IPS DF 4.7 (cell line): Measurements from ENCODE around the gene CACNA1H.

Experiments used
- DNase-seq: peaks from one replicate; pipeline ENCODE4 v3.0.0-alpha.2; 2013; ENCODE audit warnings: low spot score; ENCODE audit errors: extremely low read depth

Gene CACNA1H

DNA sequence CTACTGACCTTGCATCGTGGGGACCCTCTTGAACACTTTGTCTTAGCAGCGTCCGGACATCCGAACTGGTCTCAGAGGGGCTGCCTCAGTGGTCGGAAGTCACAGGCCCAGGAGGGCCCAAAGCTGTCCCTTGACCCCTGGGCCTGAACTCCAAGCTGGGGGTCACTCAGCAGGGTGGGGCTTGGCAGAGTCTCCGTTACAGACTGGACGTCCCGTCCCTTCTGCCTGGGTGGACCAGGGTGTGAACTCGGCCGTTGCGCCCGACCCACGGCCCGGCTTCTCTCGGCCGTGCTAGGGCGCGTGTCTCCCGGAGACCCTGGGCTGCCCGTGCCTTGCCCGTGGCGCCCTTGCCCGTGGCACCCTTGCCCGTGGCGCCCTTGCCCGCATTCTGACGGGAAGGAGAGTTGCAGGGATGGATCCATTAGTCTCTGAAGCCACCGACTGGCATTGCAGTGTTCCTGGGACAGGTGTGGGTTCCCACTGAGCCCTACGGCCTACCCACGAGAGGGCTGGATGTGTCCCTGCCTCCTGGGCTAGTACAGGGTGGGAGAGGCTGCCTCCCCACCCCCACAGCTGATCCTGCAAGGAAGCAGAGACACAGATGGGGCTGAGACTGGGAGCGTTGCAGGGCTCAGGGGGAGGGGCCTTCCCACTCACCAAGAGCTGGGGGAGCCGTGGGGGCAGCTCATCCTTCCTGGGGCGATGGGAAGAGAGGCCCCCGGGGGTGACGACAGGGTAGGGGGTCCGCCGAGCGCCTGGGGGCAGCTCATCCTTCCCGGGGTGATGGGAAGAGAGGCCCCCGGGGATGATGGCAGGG, 4.9 kb downstream of the CACNA1H start:
- DNase-seq, result no peak

DNA sequence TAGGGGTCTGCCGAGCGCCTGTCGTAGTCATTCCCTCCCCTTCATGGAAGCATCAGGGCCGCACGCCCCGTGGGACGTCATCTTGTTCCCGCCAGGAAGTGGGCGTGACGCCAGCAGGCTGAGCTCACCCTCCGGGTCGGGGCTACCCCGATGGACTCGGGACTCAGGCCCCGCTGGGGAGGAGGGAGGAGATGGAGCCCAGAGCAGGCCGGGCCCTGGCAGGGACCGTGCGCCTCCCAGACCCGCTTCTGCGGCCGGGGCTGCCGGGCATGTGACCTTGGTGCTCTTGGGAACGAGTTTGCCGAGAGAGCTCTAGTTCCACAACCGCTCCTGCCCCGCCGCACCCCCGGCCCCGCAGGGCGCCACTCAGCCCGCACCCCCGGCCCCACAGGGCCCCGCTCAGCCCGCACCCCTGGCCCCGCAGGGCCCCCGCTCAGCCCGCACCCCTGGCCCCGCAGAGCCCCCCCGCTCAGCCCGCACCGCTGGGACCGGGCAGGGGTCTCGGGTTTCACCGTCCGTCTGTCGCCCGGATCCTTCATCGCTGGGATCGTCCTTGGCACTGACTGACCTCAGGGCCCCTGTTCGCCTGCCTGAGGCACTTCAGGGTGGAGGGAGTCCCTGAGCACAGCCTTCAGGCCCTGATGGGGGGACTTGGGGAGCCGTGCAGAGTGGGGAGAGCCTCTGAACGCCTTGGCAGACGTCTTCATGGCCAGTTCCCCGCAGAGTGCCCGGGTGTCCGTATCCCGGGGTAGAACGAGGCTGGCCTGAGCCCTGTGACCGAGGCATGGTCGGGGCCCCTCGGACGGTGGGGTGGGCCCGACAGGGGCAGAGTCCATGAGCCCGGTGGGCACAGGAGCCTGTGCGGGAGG, 5.8 kb downstream of the CACNA1H start:
- no peak for DNase-seq

DNA sequence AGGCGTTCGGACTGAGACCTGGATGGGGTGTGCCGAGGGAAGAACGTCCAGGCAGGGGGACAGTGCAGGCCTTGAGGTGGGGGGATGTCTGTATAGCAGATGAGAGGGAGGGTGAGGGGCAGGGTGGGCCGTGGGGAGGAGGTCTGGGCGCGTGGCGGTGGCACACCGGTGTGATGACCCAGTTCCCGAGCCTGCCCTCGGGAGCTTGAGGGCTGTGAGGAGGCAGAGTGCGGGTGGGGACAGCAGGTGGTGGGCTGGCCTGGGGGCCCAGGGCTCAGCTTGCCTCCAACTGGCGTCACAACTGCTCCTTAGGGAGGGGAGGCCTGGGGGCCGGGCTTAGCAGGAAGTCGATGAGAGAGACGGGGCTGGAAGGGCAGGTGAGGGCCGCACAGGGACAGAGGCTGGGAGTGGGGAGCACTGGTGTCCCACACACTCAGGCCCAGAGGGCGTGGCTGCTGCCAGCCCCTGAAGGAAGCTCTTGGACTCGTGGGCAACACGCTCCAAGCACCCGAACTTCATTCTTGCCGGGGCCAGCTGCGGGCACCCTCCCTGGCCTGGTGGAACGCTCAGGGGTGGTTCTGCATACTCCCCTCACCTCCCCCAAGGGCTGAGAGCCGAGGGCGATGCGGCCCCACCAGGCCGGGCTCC, 6.5 kb downstream of the CACNA1H start:
- DNase-seq, result no peak

DNA sequence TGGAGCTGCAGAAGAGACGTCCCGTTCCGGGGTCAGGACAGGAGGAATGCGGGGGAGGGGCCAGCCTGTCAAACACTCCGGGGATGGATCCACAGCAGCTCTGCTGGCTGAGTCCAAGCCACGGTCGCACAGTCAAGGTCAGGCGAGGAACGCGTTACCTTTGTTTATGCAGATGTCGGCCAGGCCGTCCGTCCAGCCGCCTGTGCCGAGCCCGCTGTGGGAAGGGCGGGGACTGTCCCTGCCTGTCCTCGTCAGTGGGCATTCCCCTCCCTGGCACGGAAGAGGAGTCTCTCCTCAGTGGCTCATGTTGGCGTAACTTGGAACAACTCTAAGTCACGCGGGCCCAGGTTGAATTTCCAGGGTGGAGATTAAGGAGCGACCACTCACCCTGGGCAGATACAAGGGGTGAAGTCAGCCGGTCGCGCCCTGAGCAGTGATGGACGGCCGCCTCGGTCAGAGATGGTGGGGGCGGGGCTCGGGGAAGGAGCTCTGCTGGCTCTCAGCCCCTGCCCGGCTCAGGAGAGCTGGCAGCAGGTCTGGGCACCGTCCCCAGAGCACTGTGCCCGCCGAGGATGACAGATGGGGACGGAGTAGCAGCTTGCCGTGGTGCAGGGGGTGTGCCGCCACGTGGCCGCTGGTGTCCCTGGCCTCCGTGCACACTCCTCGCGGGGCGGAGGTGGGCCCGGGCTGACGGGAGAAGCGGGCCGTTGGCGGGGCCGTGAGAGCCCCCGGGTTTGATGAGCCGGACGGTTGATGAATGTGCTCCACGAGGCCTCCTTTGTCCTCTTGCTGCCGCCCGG, 7.3 kb downstream of the CACNA1H start:
- no peak for DNase-seq

DNA sequence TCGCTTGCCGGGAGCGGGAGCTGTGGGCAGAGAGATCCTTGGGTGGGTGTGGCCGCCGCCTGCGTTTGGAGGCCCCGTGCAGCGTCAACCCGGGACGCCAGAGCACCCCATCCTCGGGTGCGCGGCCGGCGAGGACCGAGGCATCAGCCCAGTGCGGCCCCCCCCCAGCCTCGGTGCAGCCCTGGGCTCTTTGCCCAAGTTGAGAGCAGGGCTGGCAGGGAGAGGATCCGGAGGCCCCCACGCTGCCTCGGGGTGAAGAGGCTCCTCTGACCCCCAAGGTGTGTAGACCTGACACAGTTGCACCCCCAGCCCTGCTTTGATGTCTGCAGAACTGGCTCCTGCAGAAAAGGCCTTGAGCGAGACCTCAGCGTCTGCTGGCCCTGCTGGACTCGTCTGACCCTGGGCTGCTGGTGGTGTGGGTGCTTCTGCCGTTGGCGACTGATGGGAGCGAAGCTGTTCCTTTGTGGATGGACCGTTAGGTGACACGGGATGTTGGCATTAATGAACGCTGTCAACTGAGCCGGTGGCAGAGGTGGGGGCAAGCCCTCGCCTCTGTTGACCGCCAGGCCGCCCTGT, 8.0 kb downstream of the CACNA1H start:
- no peak for DNase-seq

DNA sequence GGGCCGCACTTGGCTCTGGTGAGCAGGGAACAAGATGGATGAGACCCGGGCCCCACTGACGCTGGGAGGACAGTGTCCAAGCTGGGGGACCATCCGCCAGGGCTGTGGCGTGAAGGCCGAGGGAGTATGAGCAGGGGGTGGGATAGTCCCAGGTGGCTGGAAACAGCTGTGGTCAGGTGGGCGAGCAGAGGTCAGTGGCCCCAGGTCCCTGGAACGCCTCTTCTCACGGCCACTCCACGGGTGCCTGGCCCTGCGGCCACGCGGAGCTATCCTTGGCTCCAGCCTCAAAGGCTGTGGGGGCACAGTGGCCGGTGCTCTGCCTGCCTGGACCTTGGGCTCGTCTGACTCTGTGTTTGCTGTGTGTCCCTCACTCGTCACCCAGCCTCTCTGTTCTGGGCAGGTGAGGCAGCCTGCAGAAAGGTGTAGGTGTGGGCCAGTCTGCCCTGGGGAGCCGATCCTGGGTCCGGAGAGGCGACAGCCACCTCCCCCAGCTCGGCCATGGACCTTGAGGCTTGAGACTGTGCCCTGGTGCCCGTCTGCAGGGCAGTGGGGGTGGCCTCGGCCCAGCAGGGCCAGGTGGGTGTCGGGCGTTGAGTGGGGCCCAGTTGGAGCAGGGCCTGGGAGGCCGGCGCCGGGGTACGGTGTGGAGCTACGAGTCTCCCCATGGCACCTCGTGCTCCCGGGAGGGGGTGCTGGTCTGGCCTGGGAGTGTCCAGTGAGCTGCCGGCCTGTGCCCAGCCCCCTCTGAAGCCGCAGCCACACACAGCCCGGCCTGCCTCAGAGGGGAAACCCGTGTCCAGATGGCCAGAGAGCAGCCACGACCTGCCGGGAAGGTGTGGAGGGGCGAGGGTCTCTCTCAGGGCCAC, 10.0 kb downstream of the CACNA1H start:
- no peak for DNase-seq

DNA sequence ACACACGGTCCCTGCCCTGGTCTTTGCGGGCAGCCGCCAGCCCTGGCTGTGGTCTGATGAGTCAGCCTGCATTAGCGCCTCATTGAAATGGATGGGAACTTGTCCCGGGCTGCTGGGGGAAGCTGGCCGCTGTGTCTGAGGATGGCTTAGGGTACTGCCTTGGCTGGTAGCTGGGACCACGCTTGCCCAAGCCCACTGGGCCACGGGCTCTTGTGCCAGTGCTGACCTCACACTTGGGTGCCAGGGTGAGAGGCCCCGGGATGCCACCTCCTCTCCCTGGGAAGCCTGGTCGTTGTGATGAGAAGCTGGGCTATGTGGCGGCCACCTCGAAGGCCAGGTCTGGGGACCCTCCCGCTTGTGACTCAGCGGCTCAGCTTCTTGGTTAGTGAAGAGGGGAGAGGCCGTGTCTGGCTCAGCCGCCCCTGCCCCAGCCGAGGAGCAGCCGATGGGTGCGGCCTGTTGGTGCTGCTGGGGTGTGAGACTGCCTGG, 10.7 kb downstream of the CACNA1H start:
- no peak for DNase-seq

DNA sequence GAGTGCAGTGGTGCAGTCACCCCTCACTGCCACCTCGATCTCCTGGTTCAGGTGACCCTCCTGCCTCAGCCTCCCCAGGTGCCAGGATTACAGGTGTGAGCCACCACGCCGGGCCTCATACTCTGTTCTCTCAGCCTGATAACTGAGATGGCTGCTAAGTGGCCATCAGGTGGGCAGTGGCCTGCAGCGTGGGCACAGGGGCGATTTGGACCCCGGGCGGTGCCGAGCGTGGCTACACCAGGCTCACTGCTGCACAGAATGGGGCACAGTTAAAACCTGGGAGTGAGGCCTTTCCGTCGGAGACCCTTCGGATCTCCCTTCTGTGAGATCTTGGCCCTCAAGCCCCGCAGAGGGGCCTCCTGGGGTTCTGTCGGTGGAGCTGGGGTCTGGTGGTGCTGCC, 11.5 kb downstream of the CACNA1H start:
- DNase-seq, result no peak

DNA sequence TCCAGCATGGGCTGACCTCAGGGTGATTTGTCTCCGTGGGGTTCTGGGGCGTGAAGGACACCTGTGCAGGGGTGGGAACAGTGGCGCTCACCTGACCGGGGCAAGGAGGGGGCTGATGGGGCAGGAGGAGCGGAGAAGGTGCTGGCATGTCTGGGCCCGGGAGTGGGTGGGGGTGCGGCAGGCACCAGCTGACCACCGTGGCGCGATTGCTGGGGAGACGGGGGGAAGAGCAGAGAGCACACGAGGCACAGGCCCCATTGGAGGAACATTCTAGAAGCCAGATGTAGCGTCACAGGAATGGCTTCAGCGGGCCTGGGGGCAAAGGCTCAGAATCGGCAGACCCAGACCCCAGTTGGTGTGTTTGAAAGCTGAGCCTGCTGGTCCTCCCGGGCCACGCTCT, 12.1 kb downstream of the CACNA1H start:
- DNase-seq, result no peak

DNA sequence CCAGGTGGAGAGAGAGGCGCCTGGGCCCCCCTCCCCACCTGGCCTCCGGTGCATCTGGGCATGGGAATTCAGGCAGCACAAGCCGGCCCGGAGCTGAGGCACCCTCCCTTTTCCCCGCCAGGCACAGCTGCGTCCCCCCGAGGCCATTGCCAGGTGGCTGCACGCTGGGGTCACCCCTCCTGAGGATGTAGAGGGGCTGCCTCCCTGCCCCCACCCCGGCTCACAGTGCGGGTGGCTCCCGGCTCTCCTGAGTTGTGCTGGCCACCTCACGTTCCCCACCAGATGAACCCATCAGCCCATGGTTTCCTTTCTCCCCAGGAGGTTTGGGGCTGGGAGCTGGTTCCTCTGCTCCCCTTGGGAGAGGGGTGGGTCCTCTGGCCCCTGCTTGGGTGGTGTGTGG, 12.6 kb downstream of the CACNA1H start:
- DNase-seq, result no peak

DNA sequence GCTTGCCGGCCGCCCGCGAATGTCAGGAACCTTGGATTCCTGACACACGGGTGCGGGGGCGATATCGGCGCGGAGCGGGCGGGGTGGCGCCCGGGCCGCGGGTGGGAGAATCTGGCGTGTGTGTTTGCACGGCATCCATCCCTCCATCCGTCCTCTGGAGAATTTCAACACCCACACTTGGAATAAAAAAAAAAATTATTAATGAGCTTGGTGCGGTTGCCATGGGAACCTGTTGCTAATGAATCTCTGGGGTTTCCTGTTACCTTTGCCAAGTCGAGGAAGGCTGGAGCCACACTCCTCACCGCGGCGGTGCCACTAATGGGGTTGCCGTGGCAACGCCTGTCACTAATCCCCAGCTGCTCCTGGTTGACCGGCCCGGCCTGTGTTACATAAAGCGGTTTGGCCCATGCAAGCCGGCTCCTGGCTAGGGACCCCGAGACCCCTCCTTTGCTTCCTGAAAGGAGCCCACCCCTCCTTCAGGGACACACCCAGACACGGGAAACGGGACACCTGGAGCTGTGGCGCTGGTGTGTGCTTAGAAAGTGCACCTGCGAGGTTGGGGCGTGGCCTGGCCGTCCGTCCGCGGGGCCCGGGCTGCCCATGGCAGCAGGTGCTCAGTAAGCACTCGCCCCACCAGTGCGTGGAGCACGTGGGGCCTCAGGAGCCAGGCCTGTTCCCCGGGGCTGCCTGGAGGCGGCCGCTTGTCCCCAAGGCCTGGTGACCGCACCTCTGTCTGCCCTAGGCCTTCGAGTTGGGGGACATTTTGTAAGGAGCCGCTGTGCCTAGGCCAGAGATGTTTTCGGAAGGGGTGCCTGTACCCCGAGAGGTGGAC, 14.6 kb downstream of the CACNA1H start:
- no peak for DNase-seq

DNA sequence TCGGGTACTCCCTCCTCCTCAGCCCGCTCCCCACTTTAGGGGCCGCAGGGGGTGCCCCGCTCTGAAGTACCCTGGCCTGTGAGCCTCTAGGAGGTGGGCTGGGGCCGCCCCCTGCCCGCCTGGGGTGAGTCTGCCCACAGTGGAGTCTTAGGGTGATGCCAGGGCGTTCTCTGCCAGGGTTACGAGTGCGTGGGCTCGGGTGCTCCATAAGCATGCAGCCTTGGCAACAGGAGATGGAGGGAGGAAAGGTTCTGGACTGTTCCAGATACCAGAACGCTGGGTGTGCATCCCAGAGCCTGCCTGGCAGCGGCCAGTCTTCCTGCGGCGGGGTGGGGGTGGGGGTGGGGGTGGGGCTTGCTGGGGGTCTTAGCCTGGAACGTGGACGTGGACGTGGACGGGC, 15.9 kb downstream of the CACNA1H start:
- no peak for DNase-seq

DNA sequence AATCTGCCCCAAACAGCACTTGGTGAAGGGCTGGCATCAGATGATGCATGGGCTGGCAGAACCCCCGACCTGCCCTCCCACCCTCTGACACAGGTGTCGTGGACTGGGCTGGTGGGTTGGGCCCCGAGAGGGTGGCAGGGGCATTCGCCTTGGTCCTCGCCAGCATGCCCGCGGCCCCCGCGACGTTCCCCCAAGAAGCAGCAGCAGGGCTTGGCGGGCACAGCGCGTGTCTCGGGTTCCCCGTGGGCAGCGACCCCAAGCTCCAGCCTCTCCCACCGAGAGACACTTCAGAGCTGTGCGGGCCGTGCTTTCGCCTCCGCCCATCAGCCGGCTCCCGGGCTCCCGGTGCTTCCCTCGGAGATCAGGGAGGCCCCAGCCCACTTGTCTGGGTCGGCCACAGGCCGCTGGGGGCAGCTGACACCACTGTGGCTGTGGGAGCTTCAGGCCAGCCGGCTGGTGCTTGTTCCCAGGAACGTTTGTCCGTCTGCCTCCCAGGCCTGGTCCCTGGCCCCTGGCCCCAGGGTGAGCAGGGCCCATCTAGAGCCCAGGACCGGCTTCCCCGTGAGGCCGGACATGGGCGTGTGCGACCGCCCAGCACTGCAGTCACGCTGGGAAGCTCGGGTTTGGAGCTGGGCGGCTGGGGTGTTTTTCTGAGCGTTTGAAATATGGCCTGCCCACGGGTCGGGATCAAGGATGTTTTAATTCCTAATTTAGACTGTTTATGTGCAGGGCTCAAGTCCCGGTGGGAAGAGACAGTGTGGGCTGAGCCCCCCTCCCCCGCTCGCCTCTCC, 16.6 kb downstream of the CACNA1H start:
- no peak for DNase-seq

DNA sequence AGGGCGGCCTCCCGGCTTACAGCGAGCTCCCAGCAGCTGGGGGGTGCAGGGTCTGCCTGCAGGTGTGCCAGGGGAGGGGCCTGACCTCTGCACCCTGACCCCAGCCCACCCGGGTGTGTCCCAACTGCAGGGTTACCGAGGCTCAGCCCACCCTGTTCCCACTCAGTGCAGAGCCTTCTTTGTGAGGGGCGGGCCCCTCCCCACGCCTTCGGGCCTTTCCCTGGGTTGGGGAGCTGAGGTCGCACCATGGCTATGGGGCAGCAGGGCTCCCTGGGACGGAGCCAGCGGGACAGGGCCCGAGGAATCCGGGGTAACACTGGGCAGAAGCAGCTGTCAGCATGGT, 17.1 kb downstream of the CACNA1H start:
- DNase-seq, result no peak

DNA sequence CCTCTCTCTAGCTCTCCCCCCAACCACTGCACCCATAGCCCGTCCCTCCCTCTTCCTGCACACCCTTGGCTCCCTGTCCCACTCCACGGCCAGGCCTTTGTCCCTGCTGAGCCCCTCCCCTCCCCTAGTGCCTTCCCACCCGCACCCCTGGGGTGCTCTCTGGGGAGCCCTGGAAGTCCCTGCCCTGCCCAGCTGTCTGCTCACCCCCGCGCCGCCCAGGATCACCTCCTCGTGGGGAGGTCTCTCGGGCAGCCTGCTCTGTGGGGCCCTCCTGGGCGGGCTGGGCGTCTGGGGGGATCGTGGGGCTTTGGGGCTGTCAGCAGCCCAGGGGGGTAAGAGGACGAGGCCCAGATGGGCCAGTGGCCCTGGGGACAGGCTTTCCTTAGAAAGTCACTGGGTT, 18.1 kb downstream of the CACNA1H start:
- no peak for DNase-seq

DNA sequence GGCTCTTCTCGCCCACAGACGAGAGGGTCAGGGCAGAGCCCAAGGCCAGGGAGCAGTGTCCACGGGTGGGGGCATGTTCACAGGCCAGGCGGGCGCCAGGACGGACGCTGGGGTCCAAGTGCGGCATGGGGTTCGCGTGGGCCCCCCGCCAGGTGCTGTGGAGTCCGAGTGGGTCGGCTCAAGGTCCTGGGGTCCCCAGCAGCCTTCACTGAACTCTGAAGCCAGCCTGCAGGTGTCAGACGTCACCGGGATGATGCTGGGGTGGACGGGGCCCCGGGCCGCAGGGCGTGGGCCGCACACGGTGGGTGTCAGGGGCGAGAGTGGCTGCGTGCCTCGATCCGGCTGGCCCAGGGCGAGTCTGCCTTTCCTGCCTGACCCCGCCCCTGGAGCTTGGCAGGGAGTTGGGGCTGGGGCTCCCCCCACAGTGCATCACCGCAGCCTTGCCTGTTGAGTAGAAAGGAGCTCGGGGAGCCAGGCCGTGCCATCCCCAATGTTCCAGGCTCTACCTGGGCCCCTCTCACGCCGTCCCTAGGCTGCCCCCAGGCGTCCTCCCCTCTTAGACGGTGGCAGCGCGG, 19.0 kb downstream of the CACNA1H start:
- no peak for DNase-seq

DNA sequence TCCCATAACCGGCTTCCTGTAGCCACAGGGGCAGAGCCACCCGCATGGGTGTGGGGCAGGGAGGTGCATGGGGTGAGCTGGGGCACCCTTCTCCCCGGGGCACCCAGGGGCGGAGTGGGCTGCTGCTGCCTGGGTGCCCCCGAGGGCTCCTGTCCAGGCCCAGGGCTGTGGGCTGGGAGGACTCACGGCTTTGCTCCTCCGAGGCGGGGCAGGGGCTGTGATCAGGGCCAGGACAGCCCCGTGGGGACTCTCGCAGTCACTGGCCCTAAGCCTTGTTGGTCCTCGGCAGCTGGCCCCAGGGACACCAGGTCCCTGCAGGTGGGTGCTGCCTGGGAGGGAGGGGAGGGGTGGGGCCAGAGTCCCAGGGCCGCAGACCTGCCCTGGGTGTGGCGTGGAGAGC, 19.7 kb downstream of the CACNA1H start:
- DNase-seq, result no peak
